B cell (primary cell): ENCODE data around the gene POLDIP3. TPM values are rescaled to one million over a fixed set of nuclear protein-coding genes. Genes with fewer than 3 reads are reported as not detected.

Experiments used
- ATAC-seq: fragments of 200-7000 bp; cut with Tn5 transposase; one replicate; pipeline ENCODE4 v1.10.0; 2021; ENCODE audit warnings: low read depth, mild to moderate bottlenecking, moderate number of reproducible peaks, moderate library complexity
- CTCF ChIA-PET: fragments of 350-600 bp; sonication (Branson Sonifier 250); formaldehyde crosslinking; loops from one replicate; lab custom pipeline; 2021; ENCODE audit warnings: antibody characterized with exemption, inconsistent platforms; lab: Charles Lee
- POLR2A ChIA-PET: fragments of 350-600 bp; sonication (Branson Sonifier 250); formaldehyde crosslinking; loops from one replicate; lab custom pipeline; 2021; ENCODE audit warnings: antibody characterized with exemption; lab: Charles Lee
- DNase-seq: peaks from one replicate; pipeline ENCODE4 v3.0.0; 2013
- H2AFZ ChIP-seq: 2 replicates; pipeline ENCODE4 v1.6.1; 2012; ENCODE audit warnings: mild to moderate bottlenecking, low read depth, low read length; ENCODE audit not compliant: insufficient read depth, poor library complexity, severe bottlenecking
- H3K27ac ChIP-seq, 2 donors: 1 replicate in 1 of 2; 2 replicates in 1 of 2; pipeline ENCODE4 v1.5.1; 2012 to 2013; ENCODE audit warnings: low read length in 2 of 2, mild to moderate bottlenecking in 2 of 2, moderate library complexity in 1 of 2
- H3K27me3 ChIP-seq, 4 experiments: fragments of 200-600 bp in 1 of 4; sonication (generic) in 1 of 4; replicated peaks in 1 of 4; 1 replicate in 2 of 4; 2 replicates in 2 of 4; pipeline versions ENCODE4 v1.6.1 to v1.7.0; 2013 to 2016; ENCODE audit warnings: low read length in 3 of 4, mild to moderate bottlenecking in 2 of 4, mixed read lengths in 1 of 4, moderate library complexity in 1 of 4; ENCODE audit not compliant: insufficient read depth in 4 of 4, control insufficient read depth in 3 of 4; ENCODE audit errors: control extremely low read depth in 1 of 4
- H3K36me3 ChIP-seq, 2 experiments: replicated peaks in 1 of 2; 1 replicate in 1 of 2; 2 replicates in 1 of 2; pipeline versions ENCODE4 v1.6.1 to v1.7.1; 2013; ENCODE audit warnings: low read length in 1 of 2; ENCODE audit not compliant: insufficient read depth in 2 of 2, control insufficient read depth in 1 of 2; ENCODE audit errors: control extremely low read depth in 1 of 2, extremely low read depth in 1 of 2
- H3K4me1 ChIP-seq, 2 donors: fragments of 200-600 bp in 1 of 2; sonication (generic) in 1 of 2; 1 replicate in 1 of 2; 2 replicates in 1 of 2; pipeline versions ENCODE4 v1.5.1 to v1.6.1; 2013 to 2017; ENCODE audit warnings: low read length in 2 of 2; ENCODE audit not compliant: control insufficient read depth in 2 of 2, insufficient read depth in 2 of 2
- H3K4me2 ChIP-seq: replicated peaks from 2 replicates; pipeline ENCODE3; 2012; ENCODE audit warnings: mild to moderate bottlenecking, low read depth, low read length; ENCODE audit not compliant: poor library complexity, severe bottlenecking
- H3K4me3 ChIP-seq, 5 experiments: fragments of 200-600 bp in 1 of 5; sonication (generic) in 1 of 5; 1 replicate in 3 of 5; 2 replicates in 2 of 5; pipeline versions ENCODE4 v1.5.1 to v1.7.0; 2011 to 2016; ENCODE audit warnings: low read length in 4 of 5, mild to moderate bottlenecking in 4 of 5, low read depth in 2 of 5, control low read depth in 1 of 5, moderate library complexity in 1 of 5; ENCODE audit not compliant: insufficient read depth in 1 of 5; ENCODE audit errors: control extremely low read depth in 1 of 5, extremely low read depth in 1 of 5
- H3K79me2 ChIP-seq: fragments of 200-600 bp; sonication (generic); one replicate; pipeline ENCODE4 v1.6.0; 2016; ENCODE audit warnings: low read length; ENCODE audit not compliant: control insufficient read depth, insufficient read depth
- H3K9ac ChIP-seq: fragments of 200-600 bp; sonication (generic); 2 replicates; pipeline ENCODE4 v1.6.1; 2017; ENCODE audit warnings: mild to moderate bottlenecking, low read length, moderate library complexity
- H3K9me3 ChIP-seq, 3 donors: one replicate each; pipeline versions ENCODE4 v1.6.1 to v1.7.1; 2013; ENCODE audit warnings: low read length in 2 of 3; ENCODE audit not compliant: control insufficient read depth in 2 of 3, insufficient read depth in 1 of 3; ENCODE audit errors: control extremely low read depth in 1 of 3
- H4K20me1 ChIP-seq: 2 replicates; pipeline ENCODE4 v1.6.0; 2012; ENCODE audit warnings: mild to moderate bottlenecking, low read length; ENCODE audit not compliant: insufficient read depth, control insufficient read depth, poor library complexity, severe bottlenecking
- H3K27ac Mint-ChIP-seq: one replicate; pipeline ENCODE4 v1.8.0; 2021; ENCODE audit warnings: mixed read lengths
- H3K27me3 Mint-ChIP-seq: one replicate; pipeline ENCODE4 v1.8.0; 2021; ENCODE audit warnings: mixed read lengths
- H3K4me1 Mint-ChIP-seq: one replicate; pipeline ENCODE4 v1.8.0; 2021; ENCODE audit warnings: mixed read lengths
- H3K4me3 Mint-ChIP-seq: one replicate; pipeline ENCODE4 v1.8.0; 2021; ENCODE audit warnings: mixed read lengths
- H3K9me3 Mint-ChIP-seq: one replicate; pipeline ENCODE4 v1.8.0; 2022; ENCODE audit warnings: mixed read lengths; ENCODE audit not compliant: insufficient read depth
- CTCF ChIP-seq: fragments of 200-600 bp; IDR thresholded peaks from one replicate; pipeline ENCODE4 v1.8.0; 2022; ENCODE audit warnings: antibody characterized with exemption, mild to moderate bottlenecking
- EZH2 ChIP-seq: IDR thresholded peaks from 2 replicates; pipeline ENCODE4 v1.6.1; 2012; ENCODE audit warnings: borderline replicate concordance, low read depth, mild to moderate bottlenecking, moderate library complexity, low read length; ENCODE audit not compliant: insufficient read depth, poor library complexity, severe bottlenecking
- WGBS: methylation state at CpG from one replicate; pipeline ENCODE4 v1.1.5; 2013; ENCODE audit warnings: missing lambda C conversion rate; ENCODE audit not compliant: insufficient coverage; 5-methylcytosine and 5-hydroxymethylcytosine counted together
- intact Hi-C: fragments of 100-400 bp; cut with micrococcal nuclease; formaldehyde crosslinking; loops from one replicate; pipeline ENCODE4 v1.10.0; 2022
- polyA plus RNA-seq: library from polyadenylated mRNA; depleted of rRNA; stranded (reverse); fragments of >200 nt; gene quantifications from 2 replicates; pipeline ENCODE4 v1.2.3, GENCODE V29; 2012
- total RNA-seq, 2 donors: library from RNA; stranded (reverse); fragments of 120-200 nt in 1 of 2; gene quantifications; 1 replicate in 1 of 2; 2 replicates in 1 of 2; pipeline versions ENCODE4 v1.2.3 to v1.2.4, GENCODE V29; 2013 to 2022

POLDIP3 gene
- total and polyA plus RNA-seq, 2 donors (not counting 1 experiment from before 2014, with no cell fraction given), result 44.9 to 86.5 TPM

GRCh38 chr22:42654436-42655073 is 39.9 kb upstream of the POLDIP3 start:
- TF ChIP-seq CTCF, result no peak
- no peak for TF ChIP-seq EZH2
- H3K4me3 Mint-ChIP-seq, result no peak overlapping the region
- WGBS, result 100% methylated on average over 4 of the region's 7 CpGs
- H2AFZ ChIP-seq, result no peak overlapping the region
- H3K27ac ChIP-seq, result no peak overlapping the region
- ChIA-PET CTCF (interaction anchor here (0.8 to 2.3 kb wide), 7 partner anchors 8 to 213 kb away, joined by 3 to 23 read pairs (median 3); no protein-coding TSS in a partner anchor), POLR2A (interaction anchor here (0.5 to 2.8 kb wide), 2 partner anchors 12 to 39 kb away, joined by 4 to 16 read pairs; partner anchors contain the start of gene POLDIP3)
- no peak for DNase-seq
- no peaks in the 10 kb centered on the region for H3K27me3 Mint-ChIP-seq
- H3K4me2 ChIP-seq, result peak overlapping the region; percentile 1
- peaks cover 38% of the 10 kb centered on the region for H3K4me1 Mint-ChIP-seq
- no peaks in the 10 kb centered on the region for H3K36me3 ChIP-seq
- no peaks in the 10 kb centered on the region for H4K20me1 ChIP-seq
- no peaks in the 10 kb centered on the region for H3K27me3 ChIP-seq
- no peak overlapping the region for H3K9ac ChIP-seq
- no peaks in the 10 kb centered on the region for H3K9me3 Mint-ChIP-seq
- H3K4me1 ChIP-seq, result peaks cover 35 to 54% of the 10 kb centered on the region in 2 donors
- no peak for ATAC-seq
- H3K9me3 ChIP-seq, result no peaks in the 10 kb centered on the region
- H3K4me3 ChIP-seq, result no peak overlapping the region
- H3K27ac Mint-ChIP-seq, result peak overlapping the region; percentile 46
- intact Hi-C loops, result loop anchor here (5.0 kb wide), 1 partner anchor 203 kb away; the partner anchor contains the start of gene ARFGAP3
- H3K79me2 ChIP-seq, result peaks cover 20% of the 10 kb centered on the region

GRCh38 chr22:42653999-42654398 is 39.3 kb upstream of the POLDIP3 start:
- H3K9me3 ChIP-seq, result no peaks in the 10 kb centered on the region
- intact Hi-C loops, result no loop called here
- CTCF ChIA-PET, result interaction anchor here (1.0 to 2.3 kb wide), 5 partner anchors 9 to 214 kb away, joined by 3 to 15 read pairs (median 3); no protein-coding TSS in a partner anchor

More at GRCh38 chr22:42653999-42654398, 39.3 kb upstream of the POLDIP3 start:
- Mint-ChIP-seq H3K27ac (no peak overlapping the region), H3K4me3 (no peak overlapping the region), H3K27me3 (no peaks in the 10 kb centered on the region), H3K9me3 (no peaks in the 10 kb centered on the region), H3K4me1 (peaks cover 38% of the 10 kb centered on the region)
- H3K36me3 ChIP-seq, result no peaks in the 10 kb centered on the region
- TF ChIP-seq EZH2, result no peak
- no peak for TF ChIP-seq CTCF
- H3K4me2 ChIP-seq, result no peak overlapping the region
- no peak overlapping the region for H3K27ac ChIP-seq
- POLR2A ChIA-PET, result interaction anchor here (0.5 kb wide), 1 partner anchor 12 kb away, joined by 4 read pairs; no protein-coding TSS in a partner anchor
- H3K4me3 ChIP-seq, result no peak overlapping the region
- DNase-seq, result no peak
- H3K27me3 ChIP-seq, result no peaks in the 10 kb centered on the region
- no peak for ATAC-seq
- H3K79me2 ChIP-seq, result peaks cover 22% of the 10 kb centered on the region
- no peak overlapping the region for H2AFZ ChIP-seq
- H3K4me1 ChIP-seq, result peaks cover 35 to 56% of the 10 kb centered on the region in 2 donors
- H3K9ac ChIP-seq, result no peak overlapping the region
- WGBS, result 100% methylated on average over 2 of the region's 4 CpGs
- no peaks in the 10 kb centered on the region for H4K20me1 ChIP-seq
